HEK293 (cell line): ENCODE results near the gene ATP2B3.

Experiments used
- CTCF ChIA-PET: fragments of 350-600 bp; formaldehyde crosslinking; extraction: SDS; loops from one replicate; lab custom pipeline; 2021; ENCODE audit warnings: antibody characterized with exemption; lab: Yijun Ruan, JAX
- POLR2A ChIA-PET: fragments of 300-600 bp; formaldehyde crosslinking; extraction: SDS; loops from one replicate; lab custom pipeline; 2020; ENCODE audit warnings: antibody characterized with exemption, inconsistent platforms; lab: Yijun Ruan, JAX
- H3K27ac ChIP-seq: fragments of 200-500 bp; sonication (Bioruptor generic); 2 replicates; pipeline ENCODE4 v1.5.1; 2014; ENCODE audit warnings: low read depth, low read length, control low read depth, inconsistent platforms; ENCODE audit errors: extremely low read depth
- H3K36me3 ChIP-seq, 2 experiments: fragments of 200-500 bp in 1 of 2; sonication (Bioruptor generic) in 1 of 2; 1 replicate in 1 of 2; 2 replicates in 1 of 2; pipeline ENCODE4 v1.5.1; 2014 to 2017; ENCODE audit warnings: inconsistent platforms in 2 of 2, low read length in 2 of 2; ENCODE audit not compliant: control insufficient read depth in 2 of 2, insufficient read depth in 1 of 2
- H3K4me1 ChIP-seq: fragments of 200-500 bp; sonication (Bioruptor generic); 2 replicates; pipeline ENCODE4 v1.5.1; 2014; ENCODE audit warnings: mild to moderate bottlenecking, low read length, inconsistent platforms; ENCODE audit not compliant: control insufficient read depth, insufficient read depth
- H3K4me3 ChIP-seq: 2 replicates; pipeline ENCODE4 v1.5.1; 2011; ENCODE audit warnings: low read depth, mild to moderate bottlenecking, control low read depth, low read length, moderate library complexity
- H3K9me3 ChIP-seq: fragments of 200-500 bp; sonication (Bioruptor generic); 2 replicates; pipeline ENCODE4 v1.5.1; 2014; ENCODE audit warnings: low read depth, low read length, inconsistent platforms; ENCODE audit not compliant: control insufficient read depth, insufficient read depth
- BCL6B ChIP-seq: fragments of 450-650 bp; formaldehyde crosslinking; IDR thresholded peaks from 2 replicates; pipeline ENCODE4 v1.5.1; 2017; ENCODE audit warnings: missing biosample characterization, missing genetic modification characterization
- HOXD13 ChIP-seq: sonication (generic); formaldehyde crosslinking; IDR thresholded peaks from 2 replicates; pipeline ENCODE4 v1.8.0; 2022; ENCODE audit warnings: missing genetic modification reagents, borderline replicate concordance
- PATZ1 ChIP-seq: fragments of 450-650 bp; formaldehyde crosslinking; IDR thresholded peaks from 2 replicates; pipeline ENCODE4 v1.5.1; 2016; ENCODE audit warnings: missing biosample characterization, missing genetic modification characterization
- SP2 ChIP-seq: fragments of 450-650 bp; formaldehyde crosslinking; IDR thresholded peaks from 2 replicates; pipeline ENCODE4 v1.5.1; 2016; ENCODE audit warnings: missing biosample characterization, missing genetic modification characterization
- ZFHX2 ChIP-seq: fragments of 450-650 bp; formaldehyde crosslinking; conservative IDR thresholded peaks from 2 replicates; pipeline ENCODE4 v1.5.1; 2016; ENCODE audit warnings: missing biosample characterization, missing genetic modification characterization
- ZNF174 ChIP-seq: fragments of 450-650 bp; formaldehyde crosslinking; IDR thresholded peaks from 2 replicates; pipeline ENCODE4 v1.5.0; 2017; ENCODE audit warnings: missing biosample characterization, mild to moderate bottlenecking, missing genetic modification characterization
- ZNF221 ChIP-seq: fragments of 450-650 bp; formaldehyde crosslinking; IDR thresholded peaks from 2 replicates; pipeline ENCODE4 v1.5.1; 2017; ENCODE audit warnings: missing biosample characterization, missing genetic modification characterization, borderline replicate concordance
- ZNF521 ChIP-seq: fragments of 450-650 bp; formaldehyde crosslinking; IDR thresholded peaks from 2 replicates; pipeline ENCODE4 v1.5.1; 2017; ENCODE audit warnings: missing biosample characterization, mild to moderate bottlenecking, missing genetic modification characterization
- ZNF558 ChIP-seq: fragments of 450-650 bp; formaldehyde crosslinking; IDR thresholded peaks from 2 replicates; pipeline ENCODE4 v1.5.1; 2016; ENCODE audit warnings: missing biosample characterization, missing genetic modification characterization
- ZNF571 ChIP-seq: fragments of 450-650 bp; formaldehyde crosslinking; IDR thresholded peaks from 2 replicates; pipeline ENCODE4 v1.5.0; 2017; ENCODE audit warnings: missing biosample characterization, missing genetic modification characterization
- ZNF610 ChIP-seq: fragments of 450-650 bp; formaldehyde crosslinking; IDR thresholded peaks from 2 replicates; pipeline ENCODE4 v1.5.1; 2016; ENCODE audit warnings: missing biosample characterization, missing genetic modification characterization, borderline replicate concordance
- ZNF624 ChIP-seq: fragments of 450-650 bp; formaldehyde crosslinking; IDR thresholded peaks from 2 replicates; pipeline ENCODE4 v1.5.1; 2017; ENCODE audit warnings: missing biosample characterization, missing genetic modification characterization
- ZNF658 ChIP-seq: fragments of 450-650 bp; formaldehyde crosslinking; IDR thresholded peaks from 2 replicates; pipeline ENCODE4; 2016; ENCODE audit warnings: missing biosample characterization, missing genetic modification characterization
- ZNF776 ChIP-seq: fragments of 450-650 bp; formaldehyde crosslinking; IDR thresholded peaks from 2 replicates; pipeline ENCODE4 v1.5.0; 2017; ENCODE audit warnings: missing biosample characterization, missing genetic modification characterization, borderline replicate concordance
- TF ChIP-seq, protein P1 (sequence below): fragments of 450-650 bp; formaldehyde crosslinking; IDR thresholded peaks from 2 replicates; pipeline ENCODE4 v1.5.1; 2016; ENCODE audit warnings: missing biosample characterization, missing genetic modification characterization
- TF ChIP-seq, protein P2 (sequence below): fragments of 450-650 bp; formaldehyde crosslinking; IDR thresholded peaks from 2 replicates; pipeline ENCODE4 v1.5.1; 2016; ENCODE audit warnings: missing biosample characterization, missing genetic modification characterization
- TF ChIP-seq, protein P3 (sequence below): fragments of 450-650 bp; formaldehyde crosslinking; IDR thresholded peaks from 2 replicates; pipeline ENCODE4 v1.5.1; 2017; ENCODE audit warnings: missing biosample characterization, missing genetic modification characterization
- TF ChIP-seq, protein P4 (sequence below): fragments of 450-650 bp; IDR thresholded peaks from 2 replicates; pipeline ENCODE4 v1.5.1; 2018; ENCODE audit warnings: missing biosample characterization, mild to moderate bottlenecking, missing genetic modification characterization

ATP2B3 gene

DNA sequence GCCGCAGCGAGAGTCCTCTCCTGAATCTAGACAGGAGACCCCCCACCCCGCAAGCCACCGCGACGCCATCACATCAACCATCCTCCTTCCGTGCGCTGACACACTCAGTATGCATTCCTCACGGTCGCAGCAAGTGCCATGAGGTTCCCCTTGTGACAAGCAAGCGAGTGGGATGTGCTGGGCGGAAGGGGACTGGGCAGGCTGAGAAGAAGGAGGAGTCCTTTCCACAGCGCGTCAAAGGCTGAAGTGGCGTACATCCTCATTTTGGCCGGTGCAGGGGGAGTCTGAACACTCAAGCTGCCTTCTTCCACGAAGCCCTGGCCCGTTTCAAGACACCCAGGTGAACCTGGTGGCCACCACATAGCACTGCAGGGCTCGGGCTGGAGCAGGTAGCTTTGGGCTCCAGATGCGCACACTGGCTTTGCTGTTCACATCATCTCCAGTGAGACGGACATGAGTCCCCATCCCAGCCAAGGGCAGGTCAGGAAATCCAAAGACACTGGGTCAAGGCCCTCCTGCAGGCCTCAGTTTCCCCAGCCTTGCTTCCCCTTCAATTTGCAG, 51.1 kb downstream of the ATP2B3 start:
- POLR2A ChIA-PET, result interaction anchor here (0.5 kb wide), 1 partner anchor 37 kb away, joined by 6 read pairs; no protein-coding TSS in a partner anchor
- no peaks in the 10 kb centered on the region for H3K9me3 ChIP-seq
- TF ChIP-seq, protein P1, sequence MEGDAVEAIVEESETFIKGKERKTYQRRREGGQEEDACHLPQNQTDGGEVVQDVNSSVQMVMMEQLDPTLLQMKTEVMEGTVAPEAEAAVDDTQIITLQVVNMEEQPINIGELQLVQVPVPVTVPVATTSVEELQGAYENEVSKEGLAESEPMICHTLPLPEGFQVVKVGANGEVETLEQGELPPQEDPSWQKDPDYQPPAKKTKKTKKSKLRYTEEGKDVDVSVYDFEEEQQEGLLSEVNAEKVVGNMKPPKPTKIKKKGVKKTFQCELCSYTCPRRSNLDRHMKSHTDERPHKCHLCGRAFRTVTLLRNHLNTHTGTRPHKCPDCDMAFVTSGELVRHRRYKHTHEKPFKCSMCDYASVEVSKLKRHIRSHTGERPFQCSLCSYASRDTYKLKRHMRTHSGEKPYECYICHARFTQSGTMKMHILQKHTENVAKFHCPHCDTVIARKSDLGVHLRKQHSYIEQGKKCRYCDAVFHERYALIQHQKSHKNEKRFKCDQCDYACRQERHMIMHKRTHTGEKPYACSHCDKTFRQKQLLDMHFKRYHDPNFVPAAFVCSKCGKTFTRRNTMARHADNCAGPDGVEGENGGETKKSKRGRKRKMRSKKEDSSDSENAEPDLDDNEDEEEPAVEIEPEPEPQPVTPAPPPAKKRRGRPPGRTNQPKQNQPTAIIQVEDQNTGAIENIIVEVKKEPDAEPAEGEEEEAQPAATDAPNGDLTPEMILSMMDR (tag by site-specific recombination), result peak; percentile 27; the same call in 1 of the 2 replicates
- TF ChIP-seq ZNF174 (tag by site-specific recombination), result no peak
- no peak overlapping the region for H3K27ac ChIP-seq
- H3K4me1 ChIP-seq, result no peaks in the 10 kb centered on the region
- H3K4me3 ChIP-seq, result no peak overlapping the region
- CTCF ChIA-PET, result interaction anchor here (0.6 to 1.7 kb wide), 6 partner anchors 9 to 140 kb away, joined by 3 to 6 read pairs (median 4); no protein-coding TSS in a partner anchor
- no peaks in the 10 kb centered on the region for H3K36me3 ChIP-seq

DNA sequence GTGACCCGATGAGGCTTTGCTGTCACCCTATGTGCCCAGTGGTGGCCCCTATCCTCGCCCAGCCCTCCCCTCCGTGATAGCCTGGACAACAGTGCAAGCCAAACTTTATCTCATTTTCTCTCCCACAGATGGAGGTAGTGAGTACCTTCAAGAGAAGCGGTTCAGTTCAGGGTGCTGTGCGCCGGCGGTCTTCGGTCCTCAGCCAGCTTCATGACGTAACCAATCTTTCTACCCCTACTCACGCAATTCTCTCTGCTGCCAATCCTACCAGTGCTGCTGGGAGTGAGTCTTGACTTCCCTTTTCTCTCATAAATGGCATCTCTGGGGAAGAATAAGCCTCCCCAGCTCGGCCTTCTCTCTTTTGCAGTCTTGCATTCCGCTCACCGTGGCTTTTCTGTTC, 52.0 kb downstream of the ATP2B3 start:
- no peaks in the 10 kb centered on the region for H3K36me3 ChIP-seq
- H3K4me1 ChIP-seq, result no peaks in the 10 kb centered on the region
- no peak overlapping the region for H3K27ac ChIP-seq
- CTCF ChIA-PET, result interaction anchor here (0.6 kb wide), 1 partner anchor 139 kb away, joined by 4 read pairs; no protein-coding TSS in a partner anchor
- TF ChIP-seq ZNF610 (tag by site-specific recombination), result no peak
- TF ChIP-seq, all 188 proteins: peak for 0
- POLR2A ChIA-PET, result no interaction called here
- H3K9me3 ChIP-seq, result no peaks in the 10 kb centered on the region
- no peak overlapping the region for H3K4me3 ChIP-seq

DNA sequence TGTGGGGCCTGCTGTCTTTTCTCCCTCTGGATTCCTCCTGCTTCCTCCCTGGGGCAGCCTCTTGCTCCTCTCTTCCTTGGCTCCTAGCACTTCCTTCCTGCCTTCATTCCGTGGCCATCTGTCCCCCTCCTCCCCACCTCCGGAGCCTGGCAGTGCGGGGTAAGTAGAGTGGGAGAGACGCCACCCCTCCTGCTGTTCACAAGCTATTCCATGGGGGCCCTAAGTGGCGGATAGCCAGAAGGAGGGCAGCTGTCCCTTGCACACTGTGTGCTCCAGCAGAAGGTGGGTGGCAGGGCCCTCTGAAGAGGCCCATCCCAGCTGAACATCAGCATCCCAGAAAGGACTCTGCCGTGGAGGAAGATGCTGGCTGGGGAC, 54.1 kb downstream of the ATP2B3 start:
- Histone ChIP-seq H3K4me1 (no peaks in the 10 kb centered on the region), H3K27ac (no peak overlapping the region), H3K36me3 (no peaks in the 10 kb centered on the region), H3K4me3 (no peak overlapping the region), H3K9me3 (no peaks in the 10 kb centered on the region)
- no peak for TF ChIP-seq BCL6B (tag by site-specific recombination)
- TF ChIP-seq HOXD13 (CRISPR knock-in tag), result no peak
- TF ChIP-seq ZNF558 (tag by site-specific recombination), result no peak
- 0 out of 2 replicates have a peak, but pooled peaks have one; percentile 17 for TF ChIP-seq ZFHX2 (tag by site-specific recombination)
- ChIA-PET CTCF (interaction anchor here (1.1 to 1.4 kb wide), 2 partner anchors 17 to 137 kb away, joined by 3 read pairs; no protein-coding TSS in a partner anchor), POLR2A (no interaction called here)

DNA sequence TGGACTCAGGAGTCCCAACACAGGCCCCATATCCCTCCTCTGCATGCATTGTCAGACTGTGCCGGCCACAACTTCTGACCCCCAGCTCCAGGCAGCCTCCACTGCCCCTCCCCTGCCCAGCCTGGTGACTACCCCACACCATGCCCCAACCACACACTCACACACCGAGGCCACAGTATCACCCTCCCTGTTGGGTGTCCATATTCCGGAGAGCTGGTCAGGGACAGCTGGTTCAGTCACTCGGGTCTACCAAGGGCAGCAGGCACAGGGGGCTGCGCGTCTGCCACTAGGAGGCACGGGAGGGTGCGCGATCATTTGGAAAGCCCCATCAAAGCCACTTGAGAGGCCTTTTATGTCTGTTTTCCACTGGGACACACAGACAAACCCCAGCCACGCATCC, 55.2 kb downstream of the ATP2B3 start:
- H3K36me3 ChIP-seq, result no peaks in the 10 kb centered on the region
- TF ChIP-seq ZNF624 (tag by site-specific recombination) (no peak), ZNF658 (no peak), PATZ1 (tag by site-specific recombination) (no peak), ZNF571 (no peak), SP2 (tag by site-specific recombination) (no peak), ZNF776 (no peak), ZNF521 (tag by site-specific recombination) (no peak), ZNF221 (tag by site-specific recombination) (no peak)
- TF ChIP-seq, protein P2, sequence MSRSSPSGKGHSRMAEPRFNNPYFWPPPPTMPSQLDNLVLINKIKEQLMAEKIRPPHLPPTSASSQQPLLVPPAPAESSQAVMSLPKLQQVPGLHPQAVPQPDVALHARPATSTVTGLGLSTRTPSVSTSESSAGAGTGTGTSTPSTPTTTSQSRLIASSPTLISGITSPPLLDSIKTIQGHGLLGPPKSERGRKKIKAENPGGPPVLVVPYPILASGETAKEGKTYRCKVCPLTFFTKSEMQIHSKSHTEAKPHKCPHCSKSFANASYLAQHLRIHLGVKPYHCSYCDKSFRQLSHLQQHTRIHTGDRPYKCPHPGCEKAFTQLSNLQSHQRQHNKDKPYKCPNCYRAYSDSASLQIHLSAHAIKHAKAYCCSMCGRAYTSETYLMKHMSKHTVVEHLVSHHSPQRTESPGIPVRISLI (tag by site-specific recombination), result no peak
- TF ChIP-seq, protein P3, sequence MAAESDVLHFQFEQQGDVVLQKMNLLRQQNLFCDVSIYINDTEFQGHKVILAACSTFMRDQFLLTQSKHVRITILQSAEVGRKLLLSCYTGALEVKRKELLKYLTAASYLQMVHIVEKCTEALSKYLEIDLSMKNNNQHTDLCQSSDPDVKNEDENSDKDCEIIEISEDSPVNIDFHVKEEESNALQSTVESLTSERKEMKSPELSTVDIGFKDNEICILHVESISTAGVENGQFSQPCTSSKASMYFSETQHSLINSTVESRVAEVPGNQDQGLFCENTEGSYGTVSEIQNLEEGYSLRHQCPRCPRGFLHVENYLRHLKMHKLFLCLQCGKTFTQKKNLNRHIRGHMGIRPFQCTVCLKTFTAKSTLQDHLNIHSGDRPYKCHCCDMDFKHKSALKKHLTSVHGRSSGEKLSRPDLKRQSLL, result no peak
- TF ChIP-seq, protein P4, sequence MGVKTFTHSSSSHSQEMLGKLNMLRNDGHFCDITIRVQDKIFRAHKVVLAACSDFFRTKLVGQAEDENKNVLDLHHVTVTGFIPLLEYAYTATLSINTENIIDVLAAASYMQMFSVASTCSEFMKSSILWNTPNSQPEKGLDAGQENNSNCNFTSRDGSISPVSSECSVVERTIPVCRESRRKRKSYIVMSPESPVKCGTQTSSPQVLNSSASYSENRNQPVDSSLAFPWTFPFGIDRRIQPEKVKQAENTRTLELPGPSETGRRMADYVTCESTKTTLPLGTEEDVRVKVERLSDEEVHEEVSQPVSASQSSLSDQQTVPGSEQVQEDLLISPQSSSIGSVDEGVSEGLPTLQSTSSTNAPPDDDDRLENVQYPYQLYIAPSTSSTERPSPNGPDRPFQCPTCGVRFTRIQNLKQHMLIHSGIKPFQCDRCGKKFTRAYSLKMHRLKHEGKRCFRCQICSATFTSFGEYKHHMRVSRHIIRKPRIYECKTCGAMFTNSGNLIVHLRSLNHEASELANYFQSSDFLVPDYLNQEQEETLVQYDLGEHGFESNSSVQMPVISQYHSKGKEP (tag by site-specific recombination), result no peak

More for the DNA sequence above, 55.2 kb downstream of the ATP2B3 start:
- CTCF ChIA-PET, result no interaction called here
- Histone ChIP-seq H3K4me1 (no peaks in the 10 kb centered on the region), H3K27ac (no peak overlapping the region), H3K9me3 (no peaks in the 10 kb centered on the region), H3K4me3 (no peak overlapping the region)
- POLR2A ChIA-PET, result no interaction called here
